ENCODE measurements around the gene PSORS1C1. TPM values are rescaled to one million over a fixed set of nuclear protein-coding genes. Genes with fewer than 3 reads are reported as not detected.
"Not testable (repeated sequence)": the region's sequence is repeated elsewhere in the genome, so short reads cannot be mapped to it uniquely, and the experiment has no call there.

The PSORS1C1 gene
- total and polyA plus RNA-seq, 2 donors: 0.48 to 6.8 TPM

DNA sequence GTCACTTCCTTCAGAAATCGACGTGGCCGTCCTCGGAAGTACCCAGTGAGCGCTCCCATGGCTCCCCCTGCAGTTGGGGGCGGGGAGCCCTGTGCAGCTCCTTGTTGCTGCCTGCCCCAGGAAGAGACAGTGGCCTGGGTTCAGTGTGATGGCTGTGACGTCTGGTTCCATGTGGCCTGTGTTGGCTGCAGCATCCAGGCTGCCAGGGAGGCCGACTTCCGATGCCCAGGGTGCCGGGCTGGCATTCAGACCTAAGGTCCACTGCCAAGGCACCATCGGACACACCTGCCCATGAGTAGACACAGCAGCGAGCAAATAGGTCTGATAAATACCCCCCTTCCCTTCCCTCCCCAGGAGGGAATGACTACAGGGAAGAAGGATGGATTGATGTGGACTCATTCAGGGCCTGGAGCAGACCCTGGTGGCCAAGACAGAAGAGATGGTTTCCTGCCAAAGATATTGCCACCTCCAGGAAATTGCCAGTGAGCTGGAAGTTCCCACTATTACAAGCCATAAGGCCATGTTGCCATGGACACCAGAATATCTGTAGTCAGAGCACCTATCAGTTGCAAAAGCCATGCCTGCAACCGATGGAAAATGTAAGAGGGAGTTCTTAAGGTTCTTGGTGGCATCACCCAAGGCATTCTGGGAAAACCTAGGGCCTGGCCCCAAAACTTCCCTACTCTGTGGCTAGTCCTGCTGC lies 48.0 kb downstream of the PSORS1C1 start:
- Histone ChIP-seq H3K4me1 (ENCODE audit: insufficient read depth) (no peaks in the 10 kb centered on the region), H3K27ac (ENCODE audit: low read depth) (no peak overlapping the region), H3K4me3 (ENCODE audit: low read depth, low read length) (no peak overlapping the region), H3K36me3 (ENCODE audit: insufficient read depth) (peaks cover 3% of the 10 kb centered on the region)
- no peak for DNase-seq (ENCODE audit: extremely low spot score)
- 89% methylated on average over 13 of the region's 13 CpGs for WGBS

DNA sequence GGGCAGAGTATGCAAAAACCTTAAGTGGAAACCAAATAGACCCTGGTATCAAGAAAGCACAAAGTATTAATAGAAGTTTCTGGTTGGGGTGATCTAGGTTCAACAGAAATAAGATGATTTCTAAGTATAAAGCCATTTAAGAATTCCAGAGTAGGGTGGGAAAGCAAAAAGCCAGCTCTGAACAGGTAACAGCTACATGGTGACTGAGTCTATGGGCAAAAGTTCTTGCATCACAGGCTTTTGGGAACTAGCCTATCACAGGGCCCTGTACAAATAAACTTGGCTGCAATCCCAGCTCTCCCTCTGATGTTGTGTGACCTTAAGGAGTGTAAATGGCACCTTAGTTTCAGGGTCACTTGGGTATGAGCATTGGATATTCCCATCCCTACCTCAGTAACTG lies 49.3 kb downstream of the PSORS1C1 start:
- peaks cover 3% of the 10 kb centered on the region for H3K36me3 ChIP-seq (ENCODE audit: insufficient read depth)
- DNase-seq (ENCODE audit: extremely low spot score): no peak
- no peak overlapping the region for H3K27ac ChIP-seq (ENCODE audit: low read depth)
- H3K4me3 ChIP-seq (ENCODE audit: low read depth, low read length): no peak overlapping the region
- H3K4me1 ChIP-seq (ENCODE audit: insufficient read depth): no peaks in the 10 kb centered on the region

DNA sequence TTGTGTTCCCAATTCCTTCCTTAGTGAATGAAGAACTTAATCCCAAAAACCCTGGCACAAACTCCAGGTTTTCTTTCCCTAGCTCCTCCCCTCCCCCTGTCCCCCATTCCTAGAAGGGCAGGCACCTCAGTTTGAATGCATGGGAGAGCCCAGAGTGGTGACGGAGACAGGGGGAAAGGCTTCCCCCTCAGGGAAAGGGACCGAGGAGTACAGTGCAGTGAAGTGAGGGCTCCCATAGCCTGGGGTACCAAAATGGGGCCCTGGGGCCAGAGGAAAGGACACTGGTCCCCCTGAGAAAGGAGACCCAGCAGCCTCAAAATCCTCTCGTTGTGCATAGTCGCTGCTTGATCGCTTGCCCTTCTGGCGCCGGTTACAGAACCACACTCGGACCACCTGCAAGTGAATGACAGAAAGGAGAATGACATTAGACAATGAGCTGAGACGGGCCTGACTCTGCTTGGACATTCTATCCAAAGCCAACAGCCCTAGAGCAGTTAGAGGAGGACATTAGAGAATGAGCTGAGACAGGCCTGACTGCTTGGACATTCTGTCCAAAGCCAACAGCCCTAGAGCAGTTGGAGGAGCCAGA lies 50.0 kb downstream of the PSORS1C1 start:
- not testable (repeated sequence) for H3K4me3 ChIP-seq (ENCODE audit: low read depth, low read length); H3K36me3 ChIP-seq (ENCODE audit: insufficient read depth); H3K4me1 ChIP-seq (ENCODE audit: insufficient read depth); H3K27ac ChIP-seq (ENCODE audit: low read depth); DNase-seq (ENCODE audit: extremely low spot score)
- WGBS: 94% methylated on average over 7 of the region's 9 CpGs

DNA sequence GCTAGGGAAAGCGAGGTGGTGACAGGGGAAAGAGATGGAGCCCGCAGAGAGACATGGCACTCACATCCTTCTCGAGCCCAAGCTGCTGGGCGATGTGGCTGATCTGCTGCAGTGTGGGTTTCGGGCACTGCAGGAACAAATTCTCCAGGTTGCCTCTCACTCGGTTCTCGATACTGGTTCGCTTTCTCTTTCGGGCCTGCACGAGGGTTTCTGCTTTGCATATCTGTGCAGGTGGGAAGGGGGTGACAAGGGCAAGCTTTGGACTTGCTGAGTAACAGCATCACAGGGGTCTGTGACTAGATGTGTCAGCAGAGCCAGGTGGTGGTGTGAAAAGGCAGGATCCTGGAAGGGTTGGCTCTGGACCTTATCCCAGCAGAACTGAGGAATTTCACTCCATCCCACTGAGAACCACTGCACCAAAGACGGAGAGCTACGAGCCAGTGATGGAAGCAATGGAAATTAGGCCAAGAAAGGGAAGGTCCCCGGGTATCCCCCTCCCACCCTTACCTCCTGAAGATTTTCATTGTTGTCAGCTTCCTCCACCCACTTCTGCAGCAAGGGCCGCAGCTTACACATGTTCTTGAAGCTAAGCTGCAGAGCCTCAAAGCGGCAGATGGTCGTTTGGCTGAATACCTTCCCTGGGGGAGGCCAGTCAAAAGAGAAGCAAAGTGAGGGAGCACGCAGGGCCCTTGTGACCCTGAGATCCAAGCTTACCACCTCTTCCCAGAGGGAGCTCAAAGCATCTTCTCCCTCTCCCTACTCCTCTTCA lies 50.6 kb downstream of the PSORS1C1 start:
- WGBS: 83% methylated on average over 17 of the region's 17 CpGs
- H3K36me3 ChIP-seq (ENCODE audit: insufficient read depth); H3K27ac ChIP-seq (ENCODE audit: low read depth); H3K4me3 ChIP-seq (ENCODE audit: low read depth, low read length); H3K4me1 ChIP-seq (ENCODE audit: insufficient read depth); DNase-seq (ENCODE audit: extremely low spot score): not testable (repeated sequence)

DNA sequence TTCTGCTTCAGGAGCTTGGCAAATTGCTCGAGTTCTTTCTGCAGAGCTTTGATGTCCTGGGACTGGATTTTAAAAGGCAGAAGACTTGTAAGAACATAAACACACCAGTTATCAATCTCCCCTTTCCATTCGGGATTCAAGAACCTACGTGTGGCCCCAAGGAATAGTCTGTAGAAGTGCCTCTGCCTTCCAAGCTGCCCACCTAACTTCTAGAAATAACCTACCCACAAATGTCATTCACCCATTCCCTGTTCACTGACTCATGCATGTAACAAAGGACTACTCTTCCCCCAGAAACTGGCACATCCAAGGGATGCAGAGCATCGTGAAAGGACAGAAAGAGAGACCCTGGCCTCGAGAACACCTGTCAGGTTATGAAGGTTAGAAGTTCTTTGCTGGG lies 51.4 kb downstream of the PSORS1C1 start:
- no peak overlapping the region for H3K27ac ChIP-seq (ENCODE audit: low read depth)
- peaks cover 3% of the 10 kb centered on the region for H3K36me3 ChIP-seq (ENCODE audit: insufficient read depth)
- no peak overlapping the region for H3K4me3 ChIP-seq (ENCODE audit: low read depth, low read length)
- H3K4me1 ChIP-seq (ENCODE audit: insufficient read depth): no peaks in the 10 kb centered on the region
- DNase-seq (ENCODE audit: extremely low spot score): no peak
- WGBS: 54% methylated on average over 5 of the region's 5 CpGs

DNA sequence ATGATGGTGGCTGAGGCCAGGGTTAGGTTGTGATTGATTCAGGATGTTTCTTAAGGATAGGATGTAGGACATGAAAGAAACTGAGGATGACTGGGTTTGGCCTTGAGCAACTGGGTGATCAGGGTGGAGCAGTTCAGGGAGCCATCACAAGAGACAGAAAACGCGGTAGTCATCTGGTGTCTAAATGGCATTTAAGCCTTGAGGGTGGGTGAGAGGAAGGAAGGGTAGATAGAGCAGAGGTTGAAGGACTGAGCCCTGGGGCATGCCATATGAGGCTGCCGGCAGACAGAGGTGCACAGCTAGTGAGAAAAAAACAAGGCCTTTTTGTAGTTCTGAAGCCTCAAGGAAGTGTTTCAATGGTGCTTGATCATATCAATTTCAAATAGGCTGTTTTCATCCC lies 54.0 kb downstream of the PSORS1C1 start:
- DNase-seq (ENCODE audit: extremely low spot score): no peak
- Histone ChIP-seq H3K27ac (ENCODE audit: low read depth) (no peak overlapping the region), H3K36me3 (ENCODE audit: insufficient read depth) (no peaks in the 10 kb centered on the region), H3K4me1 (ENCODE audit: insufficient read depth) (no peaks in the 10 kb centered on the region), H3K4me3 (ENCODE audit: low read depth, low read length) (no peak overlapping the region)
- 46% methylated on average over 3 of the region's 3 CpGs for WGBS

DNA sequence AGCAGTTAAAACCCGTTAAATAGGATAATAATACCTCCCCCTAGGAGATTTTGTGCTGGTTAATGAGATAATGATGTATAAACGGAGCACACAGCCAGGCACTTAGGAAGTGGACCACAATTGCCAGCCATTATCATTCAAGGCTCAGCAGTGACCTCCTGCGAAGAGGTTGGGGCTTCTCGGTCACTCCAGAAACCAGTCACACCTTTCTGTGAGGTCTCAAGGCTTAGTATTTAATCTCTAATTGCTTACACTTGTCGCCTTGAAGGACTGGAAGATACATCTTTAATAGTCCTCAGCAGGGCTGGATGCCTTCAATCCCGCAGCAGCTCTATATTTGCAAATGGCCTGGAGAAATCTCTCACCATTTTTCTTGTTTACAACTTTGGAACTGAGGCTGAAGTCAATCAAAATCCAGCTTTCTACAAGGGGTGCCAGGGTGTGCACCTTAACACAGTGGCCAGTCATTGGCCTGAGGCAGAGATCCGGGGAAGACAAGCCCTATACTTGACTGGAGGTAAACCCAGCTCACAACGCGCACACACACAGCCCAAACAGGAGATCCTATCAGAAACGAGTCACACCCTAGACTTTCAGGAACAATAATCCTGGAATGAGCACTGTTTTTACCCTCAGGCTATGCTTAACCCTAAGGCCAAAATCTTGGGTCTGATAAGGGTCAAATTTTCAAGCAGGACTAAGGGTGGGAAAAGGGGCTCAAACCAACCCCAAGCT lies 54.7 kb downstream of the PSORS1C1 start:
- H3K36me3 ChIP-seq (ENCODE audit: insufficient read depth): no peaks in the 10 kb centered on the region
- WGBS: 66% methylated on average over 10 of the region's 10 CpGs
- no peak overlapping the region for H3K27ac ChIP-seq (ENCODE audit: low read depth)
- no peaks in the 10 kb centered on the region for H3K4me1 ChIP-seq (ENCODE audit: insufficient read depth)
- H3K4me3 ChIP-seq (ENCODE audit: low read depth, low read length): no peak overlapping the region
- DNase-seq (ENCODE audit: extremely low spot score): no peak

DNA sequence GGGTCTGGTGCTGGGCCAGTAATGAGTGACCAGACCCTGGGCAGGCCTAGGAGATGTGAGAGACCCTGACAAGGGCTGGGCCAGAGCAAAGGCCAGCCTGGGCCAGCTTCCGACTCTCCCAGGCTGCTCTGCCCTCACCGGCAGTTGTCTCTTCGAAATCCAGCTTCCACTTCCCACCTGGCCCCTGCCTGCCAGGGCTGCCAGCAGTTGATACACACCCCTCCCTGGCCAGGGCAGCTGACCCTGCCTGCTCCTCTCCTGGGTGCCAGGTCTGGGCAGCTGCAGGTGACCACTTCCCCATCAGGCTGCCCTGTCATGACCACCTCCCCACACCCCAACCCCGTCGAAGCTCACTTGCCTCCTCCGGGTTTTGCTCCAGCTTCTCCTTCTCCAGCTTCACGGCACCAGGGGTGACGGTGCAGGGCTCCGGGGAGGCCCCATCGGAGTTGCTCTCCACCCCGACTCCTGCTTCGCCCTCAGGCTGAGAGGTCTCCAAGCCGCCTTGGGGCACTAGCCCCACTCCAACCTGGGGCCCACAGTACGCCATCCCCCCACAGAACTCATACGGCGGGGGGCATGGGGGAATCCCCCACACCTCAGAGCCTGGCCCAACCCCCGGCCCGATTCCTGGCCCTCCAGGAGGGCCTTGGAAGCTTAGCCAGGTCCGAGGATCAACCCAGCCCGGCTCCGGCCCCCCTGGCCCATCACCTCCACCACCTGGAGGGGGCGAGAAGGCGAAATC lies 55.4 kb downstream of the PSORS1C1 start:
- WGBS: 49% methylated on average over 23 of the region's 23 CpGs
- not testable (repeated sequence) for H3K36me3 ChIP-seq (ENCODE audit: insufficient read depth); DNase-seq (ENCODE audit: extremely low spot score); H3K4me3 ChIP-seq (ENCODE audit: low read depth, low read length); H3K27ac ChIP-seq (ENCODE audit: low read depth); H3K4me1 ChIP-seq (ENCODE audit: insufficient read depth)

DNA sequence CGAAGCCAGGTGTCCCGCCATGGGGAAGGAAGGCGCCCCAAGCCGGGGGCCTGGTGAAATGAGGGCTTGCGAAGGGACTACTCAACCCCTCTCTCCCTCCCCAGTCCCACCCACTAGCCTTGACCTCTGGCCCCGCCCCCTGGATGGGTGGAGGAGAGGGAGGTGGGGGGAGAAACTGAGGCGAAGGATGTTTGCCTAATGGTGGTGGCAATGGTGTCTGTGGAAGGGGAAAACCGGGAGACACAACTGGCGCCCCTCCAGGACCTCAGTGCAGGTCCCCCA lies 55.9 kb downstream of the PSORS1C1 start, which contains the start of gene POU5F1:
Gene POU5F1, minus strand, starts transcription at position 83 of the 282 bp plus-strand sequence. Its CDS starts 62 bp downstream, at position 21.
- no peak for DNase-seq (ENCODE audit: extremely low spot score)
- H3K36me3 ChIP-seq (ENCODE audit: insufficient read depth): no peaks in the 10 kb centered on the region
- 49% methylated on average over 9 of the region's 9 CpGs for WGBS
- H3K4me3 ChIP-seq (ENCODE audit: low read depth, low read length): no peak within 1 kb of the TSS
- H3K4me1 ChIP-seq (ENCODE audit: insufficient read depth): no peaks in the 10 kb centered on the region
- no peak within 1 kb of the TSS for H3K27ac ChIP-seq (ENCODE audit: low read depth)

DNA sequence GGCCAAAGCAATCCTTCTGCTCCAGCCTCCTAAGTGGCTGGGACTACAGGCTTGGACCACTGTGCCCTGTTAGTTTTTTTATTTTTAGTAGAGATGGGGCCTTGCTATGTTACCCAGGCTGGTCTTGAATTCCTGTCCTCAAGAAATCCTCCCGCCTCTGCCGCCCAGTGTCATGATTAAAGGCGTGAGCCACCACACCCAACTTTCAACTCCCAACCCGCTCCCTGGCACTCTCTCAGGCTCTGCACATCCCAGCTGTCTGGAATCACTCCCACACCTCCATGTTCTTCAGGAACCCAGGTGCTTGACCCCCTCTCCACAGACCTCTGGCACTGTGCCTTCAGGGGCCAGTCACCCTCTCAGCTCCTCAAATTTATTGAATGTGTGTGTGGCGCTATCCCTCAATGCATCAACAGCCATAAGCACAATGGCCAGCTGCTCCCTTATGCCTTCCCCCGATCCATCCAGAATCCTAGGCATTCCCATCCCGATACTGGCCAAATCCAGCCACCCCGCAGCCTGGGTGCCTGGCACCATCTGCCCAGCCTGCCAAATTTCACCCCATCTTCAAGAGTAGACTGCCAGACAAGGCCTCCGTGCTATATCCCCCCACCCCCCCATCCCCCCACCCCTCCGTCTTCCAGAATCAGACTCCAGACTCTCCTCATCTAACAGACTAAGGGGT lies 56.5 kb downstream of the PSORS1C1 start:
- 83% methylated on average over 10 of the region's 10 CpGs for WGBS

DNA sequence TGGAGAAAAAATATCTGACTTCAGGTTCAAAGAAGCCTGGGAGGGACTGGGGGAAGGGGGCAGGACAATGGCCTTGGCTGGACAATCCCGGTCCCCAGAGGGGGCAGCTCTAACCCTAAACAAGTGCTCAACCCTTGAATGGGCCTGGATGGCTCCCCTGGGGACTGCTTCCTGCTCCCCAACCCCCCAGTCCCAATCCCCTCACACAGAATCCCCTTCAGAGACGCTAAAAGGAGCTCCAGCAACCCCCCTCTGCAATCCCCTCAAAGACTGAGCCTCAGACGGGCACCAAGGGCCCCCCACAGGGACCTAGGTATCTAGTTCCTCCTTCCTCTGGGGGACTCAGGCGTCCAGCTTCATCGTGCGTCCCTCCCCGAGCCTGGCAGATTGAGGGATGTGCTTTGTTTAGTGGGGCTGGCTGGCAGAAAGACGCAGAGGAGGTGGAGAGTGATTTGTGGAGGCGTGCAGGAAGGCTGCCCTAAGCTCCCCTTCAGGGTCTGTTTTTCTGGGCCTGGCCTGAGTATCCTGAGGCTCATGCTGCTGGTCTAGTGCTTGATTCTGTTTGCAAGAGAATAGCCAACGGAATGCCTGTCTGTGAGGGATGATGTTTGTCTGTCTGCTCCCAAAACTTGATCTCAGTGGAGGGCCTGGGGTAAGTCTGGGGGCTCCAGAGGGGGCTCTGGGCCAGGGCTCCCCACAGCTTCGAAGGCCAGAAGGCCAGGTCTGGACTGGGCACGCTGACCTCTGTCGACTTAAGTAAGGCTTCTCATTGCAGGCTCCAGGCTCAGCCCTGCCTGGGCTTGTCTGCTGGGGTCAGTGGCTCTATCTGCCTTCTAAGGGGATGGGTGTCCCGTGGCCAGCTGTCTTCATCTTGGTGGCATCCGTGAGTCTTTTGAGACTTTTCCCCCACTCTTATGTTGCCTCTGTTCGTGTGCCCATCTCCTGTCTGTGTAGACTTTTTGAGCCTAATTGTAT lies 57.6 kb downstream of the PSORS1C1 start:
- DNase-seq (ENCODE audit: extremely low spot score): no peak
- H3K4me3 ChIP-seq (ENCODE audit: low read depth, low read length): no peak overlapping the region
- H3K36me3 ChIP-seq (ENCODE audit: insufficient read depth): no peaks in the 10 kb centered on the region
- H3K27ac ChIP-seq (ENCODE audit: low read depth): no peak overlapping the region
- H3K4me1 ChIP-seq (ENCODE audit: insufficient read depth): no peaks in the 10 kb centered on the region
- WGBS: 56% methylated on average over 16 of the region's 16 CpGs

More for the DNA sequence above, 56.5 kb downstream of the PSORS1C1 start:
- Histone ChIP-seq H3K36me3 (ENCODE audit: insufficient read depth) (no peaks in the 10 kb centered on the region), H3K27ac (ENCODE audit: low read depth) (no peak overlapping the region), H3K4me3 (ENCODE audit: low read depth, low read length) (no peak overlapping the region), H3K4me1 (ENCODE audit: insufficient read depth) (no peaks in the 10 kb centered on the region)
- no peak for DNase-seq (ENCODE audit: extremely low spot score)

DNA sequence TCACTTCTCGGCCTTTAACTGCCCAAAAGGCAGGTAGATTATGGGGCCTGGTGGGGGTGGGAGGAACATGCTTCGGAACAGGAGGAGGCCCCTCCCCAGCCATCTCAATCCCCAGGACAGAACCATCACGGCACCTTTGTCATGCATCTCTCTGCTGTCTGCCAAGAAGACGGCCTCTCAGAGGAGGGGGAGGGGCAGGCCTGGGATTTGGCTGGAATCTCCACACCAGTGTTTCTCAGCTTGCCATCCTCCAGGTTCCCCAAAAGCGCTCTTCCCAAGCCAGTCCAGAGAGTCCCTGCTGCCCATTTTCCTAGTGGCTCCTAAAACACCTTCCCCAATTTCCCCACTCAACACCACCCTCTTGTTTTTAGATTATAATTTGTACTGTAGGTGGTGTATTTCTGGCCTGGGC lies 58.4 kb downstream of the PSORS1C1 start:
- no peak overlapping the region for H3K4me3 ChIP-seq (ENCODE audit: low read depth, low read length)
- DNase-seq (ENCODE audit: extremely low spot score): no peak
- no peak overlapping the region for H3K27ac ChIP-seq (ENCODE audit: low read depth)
- H3K36me3 ChIP-seq (ENCODE audit: insufficient read depth): no peaks in the 10 kb centered on the region
- no peaks in the 10 kb centered on the region for H3K4me1 ChIP-seq (ENCODE audit: insufficient read depth)
- WGBS: 71% methylated on average over 5 of the region's 5 CpGs

All from urinary bladder (tissue), 4 donors.